Panc1 (cell line): ENCODE data around the gene ZNF599. TPM values are rescaled to one million over a fixed set of nuclear protein-coding genes. Genes with fewer than 3 reads are reported as not detected.
A peak's percentile ranks its signal among the peaks of the same experiment; 100 is the strongest.

Experiments
- ATAC-seq: fragments of 200-7000 bp; cut with Tn5 transposase; 2 replicates; pipeline ENCODE4 v1.9.1; 2020; ENCODE audit warnings: mild to moderate bottlenecking, moderate library complexity
- BruUV-seq: library from RNA; stranded (reverse); fragments of 400-500 nt; replicated peaks from 2 replicates; lab custom pipeline; 2021; lab: Mats Ljungman, UMichigan
- CTCF ChIA-PET: fragments of 300-600 bp; sonication (Branson Sonifier 250); formaldehyde crosslinking; loops from one replicate; lab custom pipeline; 2022; ENCODE audit warnings: antibody characterized with exemption; lab: Charles Lee
- POLR2A ChIA-PET: fragments of 300-600 bp; sonication (Branson Sonifier 250); formaldehyde crosslinking; loops from one replicate; lab custom pipeline; 2022; ENCODE audit warnings: antibody characterized with exemption; lab: Charles Lee
- DNase-seq: peaks from one replicate; pipeline ENCODE4 v3.0.0-alpha.2; 2010; ENCODE audit warnings: low read depth, low spot score
- H3K27ac ChIP-seq: 2 replicates; pipeline ENCODE4 v1.5.1; 2011; ENCODE audit warnings: mild to moderate bottlenecking, low read length, inconsistent platforms
- H3K27me3 ChIP-seq: fragments of 200-500 bp; sonication (Bioruptor generic); 2 replicates; pipeline ENCODE4 v1.6.0; 2014; ENCODE audit warnings: low read length, inconsistent platforms; ENCODE audit not compliant: control insufficient read depth, insufficient read depth
- H3K36me3 ChIP-seq: fragments of 200-500 bp; sonication (Bioruptor generic); 2 replicates; pipeline ENCODE4 v1.5.1; 2014; ENCODE audit warnings: inconsistent platforms, mild to moderate bottlenecking, low read length, moderate library complexity; ENCODE audit not compliant: control insufficient read depth, insufficient read depth
- H3K4me1 ChIP-seq: 2 replicates; pipeline ENCODE4 v1.5.1; 2011; ENCODE audit warnings: inconsistent platforms, mild to moderate bottlenecking, low read length, moderate library complexity; ENCODE audit not compliant: control insufficient read depth, insufficient read depth
- H3K4me3 ChIP-seq, 2 experiments: 2 replicates each; pipeline ENCODE4 v1.5.1; 2011 to 2012; ENCODE audit warnings: low read depth in 2 of 2, low read length in 2 of 2, mild to moderate bottlenecking in 2 of 2, inconsistent platforms in 1 of 2, moderate library complexity in 1 of 2
- H3K9me3 ChIP-seq: fragments of 200-500 bp; sonication (Bioruptor generic); 2 replicates; pipeline ENCODE4 v1.5.1; 2014; ENCODE audit warnings: low read depth, mild to moderate bottlenecking, inconsistent platforms, low read length, moderate library complexity; ENCODE audit not compliant: control insufficient read depth, insufficient read depth
- POLR2AphosphoS5 ChIP-seq: IDR thresholded peaks from 2 replicates; pipeline ENCODE4 v1.6.1; 2012; ENCODE audit warnings: mild to moderate bottlenecking, low read depth, low read length, moderate library complexity
- SIN3A ChIP-seq: IDR thresholded peaks from 2 replicates; pipeline ENCODE4 v1.6.1; 2012; ENCODE audit warnings: low read depth, mild to moderate bottlenecking, low read length, moderate library complexity, borderline replicate concordance; ENCODE audit not compliant: insufficient read depth
- TCF7L2 ChIP-seq: IDR thresholded peaks from 2 replicates; pipeline ENCODE4 v1.6.1; 2011; ENCODE audit warnings: mild to moderate bottlenecking, low read depth, low read length, inconsistent platforms
- in situ Hi-C: cut with HindIII; loops from 2 replicates; pipeline ENCODE4 v1.10.0; 2016; ENCODE audit warnings: low sequenced_read_pairs, low pct_unique_long_range_greater_than_20kb
- intact Hi-C: fragments of 100-400 bp; cut with micrococcal nuclease; formaldehyde crosslinking; loops from one replicate; pipeline ENCODE4 v1.10.0; 2022; ENCODE audit not compliant: unreplicated experiment
- total RNA-seq: library from RNA; stranded (reverse); gene quantifications from one replicate; pipeline ENCODE4 v1.2.1, GENCODE V29; 2021; ENCODE audit not compliant: unreplicated experiment
- TF ChIP-seq, protein P1 (sequence below), 2 experiments: IDR thresholded peaks; 2 replicates each; pipeline ENCODE4 v1.6.1; 2011 to 2012; ENCODE audit warnings: low read depth in 2 of 2, control low read depth in 1 of 2, low read length in 1 of 2, mild to moderate bottlenecking in 1 of 2, moderate library complexity in 1 of 2; ENCODE audit not compliant: insufficient read depth in 1 of 2
- TF ChIP-seq, protein P2 (sequence below): fragments of 450-650 bp; IDR thresholded peaks from 2 replicates; pipeline ENCODE4 v1.5.1; 2017; ENCODE audit warnings: mild to moderate bottlenecking

Gene ZNF599
- total RNA-seq, 1 experiment from 2014 or later: 8.2 TPM

GRCh38 chr19:34734537-34735103, 38.4 kb downstream of the ZNF599 start:
- in situ Hi-C loops (loop anchor here (5.0 kb wide), 1 partner anchor 47 kb away; no protein-coding TSS in a partner anchor), intact Hi-C loops (no loop called here)
- DNase-seq (peak; percentile 78), ATAC-seq (no peak)
- CTCF ChIA-PET: no interaction called here
- Histone ChIP-seq H3K9me3 (peaks cover 48% of the 10 kb centered on the region), H3K4me3 (peak overlapping the region; percentile 84 to 99), H3K27ac (peak overlapping the region; percentile 96), H3K4me1 (peaks cover 7% of the 10 kb centered on the region), H3K27me3 (no peaks in the 10 kb centered on the region), H3K36me3 (peaks cover 4% of the 10 kb centered on the region)
- TF ChIP-seq TCF7L2 (no peak), SIN3A (no peak), POLR2AphosphoS5 (no peak)
- TF ChIP-seq, protein P1, sequence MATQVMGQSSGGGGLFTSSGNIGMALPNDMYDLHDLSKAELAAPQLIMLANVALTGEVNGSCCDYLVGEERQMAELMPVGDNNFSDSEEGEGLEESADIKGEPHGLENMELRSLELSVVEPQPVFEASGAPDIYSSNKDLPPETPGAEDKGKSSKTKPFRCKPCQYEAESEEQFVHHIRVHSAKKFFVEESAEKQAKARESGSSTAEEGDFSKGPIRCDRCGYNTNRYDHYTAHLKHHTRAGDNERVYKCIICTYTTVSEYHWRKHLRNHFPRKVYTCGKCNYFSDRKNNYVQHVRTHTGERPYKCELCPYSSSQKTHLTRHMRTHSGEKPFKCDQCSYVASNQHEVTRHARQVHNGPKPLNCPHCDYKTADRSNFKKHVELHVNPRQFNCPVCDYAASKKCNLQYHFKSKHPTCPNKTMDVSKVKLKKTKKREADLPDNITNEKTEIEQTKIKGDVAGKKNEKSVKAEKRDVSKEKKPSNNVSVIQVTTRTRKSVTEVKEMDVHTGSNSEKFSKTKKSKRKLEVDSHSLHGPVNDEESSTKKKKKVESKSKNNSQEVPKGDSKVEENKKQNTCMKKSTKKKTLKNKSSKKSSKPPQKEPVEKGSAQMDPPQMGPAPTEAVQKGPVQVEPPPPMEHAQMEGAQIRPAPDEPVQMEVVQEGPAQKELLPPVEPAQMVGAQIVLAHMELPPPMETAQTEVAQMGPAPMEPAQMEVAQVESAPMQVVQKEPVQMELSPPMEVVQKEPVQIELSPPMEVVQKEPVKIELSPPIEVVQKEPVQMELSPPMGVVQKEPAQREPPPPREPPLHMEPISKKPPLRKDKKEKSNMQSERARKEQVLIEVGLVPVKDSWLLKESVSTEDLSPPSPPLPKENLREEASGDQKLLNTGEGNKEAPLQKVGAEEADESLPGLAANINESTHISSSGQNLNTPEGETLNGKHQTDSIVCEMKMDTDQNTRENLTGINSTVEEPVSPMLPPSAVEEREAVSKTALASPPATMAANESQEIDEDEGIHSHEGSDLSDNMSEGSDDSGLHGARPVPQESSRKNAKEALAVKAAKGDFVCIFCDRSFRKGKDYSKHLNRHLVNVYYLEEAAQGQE (IDR thresholded peaks at IDR 0.05; ENCODE audit: insufficient read depth in 1 of 2, low read depth in 2 of 2, low read length in 1 of 2): no peak
- POLR2A ChIA-PET: no interaction called here
- no TSS peak for BruUV-seq

DNA sequence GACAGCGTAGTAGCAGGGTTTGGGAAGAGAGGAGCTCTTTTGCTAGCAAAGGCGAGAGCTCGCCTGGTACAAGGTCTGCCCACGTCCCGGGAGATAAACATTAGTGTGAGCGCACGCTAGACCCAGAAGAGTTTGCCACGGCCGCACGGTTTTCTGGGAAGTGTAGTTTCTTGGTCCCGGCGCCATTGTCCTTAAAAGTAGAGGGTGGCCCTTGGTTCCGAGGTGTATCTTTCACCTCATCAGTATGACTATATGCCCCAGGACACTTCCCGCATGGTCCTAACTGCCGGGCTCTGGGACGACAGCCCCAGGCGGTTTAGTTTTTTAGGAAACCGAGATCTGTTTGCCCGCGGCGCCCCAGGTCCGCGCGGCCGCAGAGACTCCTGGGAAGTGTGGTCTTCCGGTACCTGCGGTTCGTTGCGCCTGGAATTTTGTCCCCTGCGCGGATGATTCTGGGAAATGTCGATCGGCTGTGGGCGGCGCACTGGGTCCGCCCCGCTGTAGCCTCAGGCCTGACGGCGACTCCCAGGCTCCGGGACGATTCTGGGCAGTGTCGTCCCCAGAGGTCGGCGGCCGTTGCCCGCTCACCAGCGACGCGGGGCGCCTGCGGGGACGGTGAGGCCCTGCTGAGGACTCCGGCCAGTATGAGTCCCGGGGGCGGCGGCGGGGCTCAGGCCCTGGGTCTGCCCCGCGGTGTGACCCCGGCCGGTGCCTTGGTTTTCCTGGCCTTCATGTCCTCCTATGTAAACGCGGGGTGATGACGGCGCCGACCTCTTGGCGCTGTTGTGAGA, 39.1 kb downstream of the ZNF599 start, which contains the start of gene ZNF181:
TSS of gene ZNF181 (plus strand) at position 498 of the 791 bp plus-strand sequence. CDS start 795 bp downstream, outside the sequence.
- ChIA-PET POLR2A (no interaction called here), CTCF (no interaction called here)
- Histone ChIP-seq H3K9me3 (peaks cover 41% of the 10 kb centered on the region), H3K36me3 (no peaks in the 10 kb centered on the region), H3K27ac (peak within 1 kb of the TSS; percentile 96), H3K4me1 (peaks cover 7% of the 10 kb centered on the region), H3K27me3 (no peaks in the 10 kb centered on the region), H3K4me3 (peak within 1 kb of the TSS; percentile 84 to 99)
- intact Hi-C loops: no loop called here
- in situ Hi-C loops: no loop called here
- DNase-seq: peak; percentile 82
- peak; percentile 97 for ATAC-seq
- TF ChIP-seq POLR2AphosphoS5 (peak; percentile 78), SIN3A (0 out of 2 replicates have a peak, but pooled peaks have one; percentile 71), TCF7L2 (0 out of 2 replicates have a peak, but pooled peaks have one; percentile 44)
- TF ChIP-seq, protein P1 (IDR thresholded peaks at IDR 0.05; ENCODE audit: insufficient read depth in 1 of 2, low read depth in 2 of 2, low read length in 1 of 2): no peak; a peak in 1 of 4 replicates
- TF ChIP-seq, protein P2, sequence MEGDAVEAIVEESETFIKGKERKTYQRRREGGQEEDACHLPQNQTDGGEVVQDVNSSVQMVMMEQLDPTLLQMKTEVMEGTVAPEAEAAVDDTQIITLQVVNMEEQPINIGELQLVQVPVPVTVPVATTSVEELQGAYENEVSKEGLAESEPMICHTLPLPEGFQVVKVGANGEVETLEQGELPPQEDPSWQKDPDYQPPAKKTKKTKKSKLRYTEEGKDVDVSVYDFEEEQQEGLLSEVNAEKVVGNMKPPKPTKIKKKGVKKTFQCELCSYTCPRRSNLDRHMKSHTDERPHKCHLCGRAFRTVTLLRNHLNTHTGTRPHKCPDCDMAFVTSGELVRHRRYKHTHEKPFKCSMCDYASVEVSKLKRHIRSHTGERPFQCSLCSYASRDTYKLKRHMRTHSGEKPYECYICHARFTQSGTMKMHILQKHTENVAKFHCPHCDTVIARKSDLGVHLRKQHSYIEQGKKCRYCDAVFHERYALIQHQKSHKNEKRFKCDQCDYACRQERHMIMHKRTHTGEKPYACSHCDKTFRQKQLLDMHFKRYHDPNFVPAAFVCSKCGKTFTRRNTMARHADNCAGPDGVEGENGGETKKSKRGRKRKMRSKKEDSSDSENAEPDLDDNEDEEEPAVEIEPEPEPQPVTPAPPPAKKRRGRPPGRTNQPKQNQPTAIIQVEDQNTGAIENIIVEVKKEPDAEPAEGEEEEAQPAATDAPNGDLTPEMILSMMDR: no peak
- no TSS peak for BruUV-seq
